HG02642 (cell line): ENCODE measurements around the gene DENND4B.
"Not testable (repeated sequence)": the region's sequence is repeated elsewhere in the genome, so short reads cannot be mapped to it uniquely, and the experiment has no call there.

Experiments used
- ATAC-seq: cut with Tn5 transposase; IDR thresholded peaks from one replicate; pipeline ENCODE4 v1.9.1; 2021; ENCODE audit warnings: mild to moderate bottlenecking; ENCODE audit not compliant: unreplicated experiment, poor library complexity

The DENND4B gene

DNA sequence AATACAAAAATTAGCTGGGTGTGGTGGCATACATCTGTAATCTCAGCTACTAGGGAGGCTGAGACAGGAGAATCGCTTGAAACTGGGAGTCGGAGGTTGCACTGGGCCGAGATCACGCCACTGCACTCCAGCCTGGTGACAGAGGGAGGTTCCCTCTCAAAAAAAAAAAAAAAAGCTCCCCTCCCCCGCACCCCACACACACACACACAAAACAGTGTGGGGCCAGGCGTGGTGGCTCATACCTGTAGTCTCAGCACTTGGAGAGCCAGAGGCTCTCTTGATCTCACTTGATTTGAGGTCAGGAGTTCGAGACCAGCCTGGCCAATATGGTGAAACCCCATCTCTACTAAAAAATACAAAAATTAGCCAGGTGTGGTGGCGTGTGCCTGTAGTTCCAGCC, 40.6 kb downstream of the DENND4B start:
- ATAC-seq, result not testable (repeated sequence)

DNA sequence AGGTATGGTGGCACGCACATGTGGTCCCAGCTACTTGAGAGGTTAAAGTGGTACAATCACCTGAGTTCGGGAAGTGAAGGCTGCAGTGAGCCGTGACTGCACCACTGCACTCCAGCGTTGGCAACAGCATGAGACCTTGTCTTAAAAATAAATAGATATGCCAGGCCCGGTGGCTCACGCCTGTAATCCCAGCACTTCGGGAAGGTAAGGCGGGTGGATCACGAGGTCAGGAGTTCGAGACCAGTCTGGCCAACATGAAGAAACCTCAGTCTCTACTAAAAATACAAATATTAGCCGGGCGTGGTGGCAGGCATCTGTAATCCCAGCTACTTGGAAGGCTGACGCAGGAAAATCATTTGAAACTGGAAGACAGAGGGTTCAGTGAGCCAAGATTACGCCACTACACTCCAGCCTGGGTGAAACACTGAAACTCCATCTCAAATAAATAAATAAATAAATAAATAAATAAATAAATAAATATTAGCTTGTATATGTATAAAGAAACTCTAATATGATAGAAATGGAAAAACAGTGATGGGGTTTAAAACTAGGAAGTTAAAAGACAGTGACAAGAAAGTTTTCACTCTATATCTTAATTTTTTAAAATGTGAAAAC, 42.6 kb downstream of the DENND4B start:
- no peak for ATAC-seq

DNA sequence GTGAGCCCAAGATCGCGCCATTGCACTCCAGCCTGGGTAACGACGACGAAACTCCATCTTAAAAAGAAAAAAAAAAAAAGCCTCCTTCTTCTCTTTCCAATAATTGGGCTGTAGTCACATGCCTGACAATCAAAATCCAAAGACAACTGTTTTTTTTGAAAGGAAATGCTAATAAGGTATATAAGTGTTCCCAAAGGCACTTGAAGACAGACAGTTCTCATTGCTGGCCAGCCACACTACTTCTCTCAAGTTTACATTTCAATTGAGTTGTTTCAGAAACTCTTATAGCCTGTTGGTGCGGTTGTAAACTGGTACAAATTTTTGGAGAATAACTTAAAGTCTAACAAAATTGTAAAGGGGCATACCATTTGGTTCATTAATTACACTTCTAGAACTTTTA, 47.0 kb downstream of the DENND4B start:
- no peak for ATAC-seq

DNA sequence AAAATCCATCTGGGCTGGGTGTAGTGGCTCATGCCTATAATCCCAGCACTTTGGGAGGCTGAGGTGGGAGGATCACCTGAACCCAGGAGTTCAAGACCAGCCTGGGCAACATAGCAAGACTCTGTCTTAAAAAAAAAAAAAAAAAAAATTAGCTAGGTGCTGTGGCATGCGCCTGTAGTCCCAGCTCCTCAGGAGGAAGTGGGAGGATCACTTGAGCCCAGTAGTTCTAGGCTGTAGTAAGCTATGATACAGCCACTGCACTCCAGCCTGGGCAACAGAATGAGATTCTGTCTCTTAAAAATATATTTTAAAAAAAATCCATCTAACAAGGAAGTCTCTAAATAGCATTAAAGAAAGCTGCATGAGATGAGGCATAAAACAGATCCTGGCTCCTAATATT, 50.7 kb downstream of the DENND4B start:
- ATAC-seq, result not testable (repeated sequence)

GRCh38 chr1:153891042-153891441, 55.5 kb downstream of the DENND4B start:
- not testable (repeated sequence) for ATAC-seq

DNA sequence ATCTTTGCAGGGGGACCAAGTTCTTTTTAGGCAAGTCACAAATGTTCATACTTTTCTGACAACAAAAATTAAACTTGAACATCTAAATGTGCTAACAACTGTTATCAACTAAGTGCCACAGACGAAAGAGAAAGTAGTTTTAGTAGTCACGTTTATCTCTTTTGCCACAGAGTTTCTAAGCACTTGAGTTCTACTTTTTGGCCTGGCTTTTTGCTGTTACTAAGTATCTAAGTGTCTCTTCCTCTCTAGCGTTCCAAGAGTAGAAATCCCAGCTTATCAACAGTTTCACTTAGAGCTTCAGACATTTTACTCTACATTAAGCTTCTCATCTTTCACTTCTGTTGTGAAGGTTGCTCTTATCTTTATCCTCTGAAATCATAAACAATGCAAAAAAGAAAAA, 58.0 kb downstream of the DENND4B start:
- ATAC-seq, result no peak

GRCh38 chr1:153886127-153886526, 60.4 kb downstream of the DENND4B start:
- no peak for ATAC-seq

DNA sequence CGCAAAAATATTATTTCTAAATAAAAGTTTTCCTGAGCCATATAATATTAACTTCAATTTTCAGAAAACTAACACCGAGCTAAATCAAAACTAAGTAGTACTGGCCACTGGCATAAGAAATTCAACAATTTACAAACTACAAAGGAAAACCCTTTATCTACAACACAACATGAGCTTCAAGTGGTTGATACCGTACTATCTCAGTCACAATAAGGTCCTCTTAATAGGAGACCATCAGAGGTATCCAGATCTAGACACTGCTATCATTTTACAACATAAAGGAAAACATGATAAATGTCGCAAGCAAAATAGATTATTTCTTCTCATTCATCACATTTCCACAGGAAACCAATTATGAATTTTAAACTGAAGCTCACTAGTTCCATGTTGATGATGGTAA, 63.3 kb downstream of the DENND4B start:
- no peak for ATAC-seq

DNA sequence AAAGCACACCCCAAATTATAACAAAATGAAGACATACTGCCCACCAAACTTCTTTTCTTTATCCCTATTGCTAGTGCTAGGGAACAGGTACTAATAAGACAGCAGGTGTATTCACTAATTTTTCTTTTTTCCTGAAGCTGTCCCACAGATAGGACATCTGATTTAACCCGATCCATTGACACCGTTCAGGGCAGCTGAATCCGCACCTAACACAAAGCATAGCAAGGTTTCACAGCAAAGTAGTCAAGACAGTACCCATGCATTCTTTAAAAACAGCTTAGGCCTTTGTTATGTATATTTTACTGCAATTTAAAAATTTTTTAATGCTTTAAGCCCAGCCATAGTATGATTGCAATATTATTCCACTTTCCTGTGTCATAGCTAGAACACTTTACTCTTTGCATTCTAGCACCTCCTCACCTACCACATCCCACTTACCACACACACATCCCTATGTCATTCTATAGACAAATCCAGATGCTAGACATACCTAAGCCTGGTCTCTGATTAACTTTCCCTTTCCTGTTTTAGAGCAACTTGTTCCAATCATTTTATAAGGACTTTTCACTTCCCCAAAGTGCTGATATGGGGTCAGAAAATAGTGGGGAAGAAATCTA, 64.1 kb downstream of the DENND4B start:
- no peak for ATAC-seq

DNA sequence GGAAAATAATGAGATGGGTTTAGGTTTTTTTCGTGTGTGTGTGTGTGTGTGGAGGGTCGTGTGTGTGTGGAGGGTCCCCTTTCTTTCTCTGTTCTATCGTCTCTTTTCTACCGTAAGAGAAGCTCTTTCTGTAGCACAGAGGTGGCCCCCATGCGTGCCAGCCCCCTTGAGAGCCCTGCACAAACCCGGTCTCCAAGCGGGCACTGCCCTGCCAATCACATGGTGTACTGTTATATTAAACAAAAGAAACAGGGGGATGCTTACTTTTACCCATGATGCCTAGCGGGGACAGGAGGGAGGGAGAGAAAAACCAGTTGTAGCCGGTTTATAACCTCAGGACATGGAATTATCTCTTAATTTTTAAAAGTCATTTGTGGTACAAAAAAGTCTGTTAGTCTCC, 64.8 kb downstream of the DENND4B start:
- no peak for ATAC-seq

DNA sequence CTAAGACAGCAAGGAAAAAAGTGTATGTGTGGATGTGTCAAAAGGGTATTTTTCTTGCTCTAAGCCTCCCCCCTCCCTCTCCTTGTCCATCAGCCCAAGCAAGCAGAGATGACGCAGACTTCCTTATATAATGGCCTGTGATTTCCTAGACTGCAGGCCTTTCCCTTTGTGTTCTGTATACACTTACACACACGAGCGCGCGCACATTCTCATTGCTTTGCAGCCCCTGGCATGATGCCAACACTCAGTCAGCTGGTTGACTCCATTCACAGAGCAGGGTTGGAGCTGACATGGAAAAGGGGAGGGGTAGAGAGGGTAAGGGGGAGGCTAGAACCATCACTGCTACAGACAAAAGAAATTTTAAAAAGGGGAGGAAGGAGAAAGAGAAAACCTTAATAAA, 65.6 kb downstream of the DENND4B start:
- no peak for ATAC-seq

- ATAC-seq, result no peak
Measured at GRCh38 chr1:153880024-153880423, 66.5 kb downstream of the DENND4B start.
